GM21825 (cell line): ENCODE results near the gene ANKRD30A.
"Not testable (repeated sequence)": the region's sequence is repeated elsewhere in the genome, so short reads cannot be mapped to it uniquely, and the experiment has no call there.

Source experiments
- ATAC-seq: cut with Tn5 transposase; IDR thresholded peaks from one replicate; pipeline ENCODE4 v1.9.1; 2021; ENCODE audit warnings: mild to moderate bottlenecking, moderate library complexity; ENCODE audit not compliant: unreplicated experiment

ANKRD30A gene

GRCh38 chr10:37246637-37247036, 121.2 kb downstream of the ANKRD30A start:
- no peak for ATAC-seq

- ATAC-seq = not testable (repeated sequence)
Observed at GRCh38 chr10:37255837-37256236, 130.4 kb downstream of the ANKRD30A start.

GRCh38 chr10:37263304-37263703, 137.9 kb downstream of the ANKRD30A start:
- ATAC-seq = no peak

- ATAC-seq = no peak
Observed at GRCh38 chr10:37268266-37268665, 142.9 kb downstream of the ANKRD30A start.

- ATAC-seq = no peak
Observed at GRCh38 chr10:37269554-37270256, 144.3 kb downstream of the ANKRD30A start.

GRCh38 chr10:37275216-37275777, 149.9 kb downstream of the ANKRD30A start:
- ATAC-seq = no peak

GRCh38 chr10:37285063-37285462, 159.7 kb downstream of the ANKRD30A start:
- no peak for ATAC-seq

- no peak for ATAC-seq
Observed at GRCh38 chr10:37289833-37290464, 164.6 kb downstream of the ANKRD30A start.

- no peak for ATAC-seq
Observed at GRCh38 chr10:37301271-37301670, 175.9 kb downstream of the ANKRD30A start.

- no peak for ATAC-seq
Observed at GRCh38 chr10:37304036-37304435, 178.6 kb downstream of the ANKRD30A start.

- no peak for ATAC-seq
Observed at GRCh38 chr10:37314350-37314749, 189.0 kb downstream of the ANKRD30A start.

- ATAC-seq = no peak
Observed at GRCh38 chr10:37314862-37315261, 189.5 kb downstream of the ANKRD30A start.

- ATAC-seq = no peak
Observed at GRCh38 chr10:37344413-37344812, 219.0 kb downstream of the ANKRD30A start.

- ATAC-seq = no peak
Observed at GRCh38 chr10:37379991-37380390, 254.6 kb downstream of the ANKRD30A start.

GRCh38 chr10:37381271-37381670, 255.9 kb downstream of the ANKRD30A start:
- ATAC-seq = no peak

GRCh38 chr10:37384923-37385322, 259.5 kb downstream of the ANKRD30A start:
- ATAC-seq = no peak

- ATAC-seq = no peak
Observed at GRCh38 chr10:37390926-37391325, 265.5 kb downstream of the ANKRD30A start.

- ATAC-seq = not testable (repeated sequence)
Observed at GRCh38 chr10:37400774-37401173, 275.4 kb downstream of the ANKRD30A start.

GRCh38 chr10:37401225-37401624, 275.8 kb downstream of the ANKRD30A start:
- no peak for ATAC-seq

- ATAC-seq = no peak
Observed at GRCh38 chr10:37403776-37404175, 278.4 kb downstream of the ANKRD30A start.
